Liver (tissue), 9 donors: ENCODE results near the gene CDC42BPA. TPM values are rescaled to one million over a fixed set of nuclear protein-coding genes. Genes with fewer than 3 reads are reported as not detected.

Experiments used
- DNase-seq: peaks from one replicate; pipeline ENCODE4 v3.0.0-alpha.2; 2017; ENCODE audit warnings: low spot score
- H3K27ac ChIP-seq, 2 donors: one replicate each; pipeline ENCODE4 v1.7.0; 2013; ENCODE audit warnings: inconsistent platforms in 2 of 2, low read length in 2 of 2, control low read depth in 1 of 2, low read depth in 1 of 2, mild to moderate bottlenecking in 1 of 2
- H3K27me3 ChIP-seq, 4 donors: one replicate each; pipeline versions ENCODE4 v1.6.1 to v1.7.0; 2013; ENCODE audit warnings: low read length in 3 of 4, inconsistent platforms in 1 of 4, mild to moderate bottlenecking in 1 of 4, moderate library complexity in 1 of 4; ENCODE audit not compliant: control insufficient read depth in 4 of 4, insufficient read depth in 4 of 4
- H3K36me3 ChIP-seq, 4 donors: one replicate each; pipeline versions ENCODE4 v1.6.1 to v1.7.0; 2013; ENCODE audit warnings: low read length in 3 of 4, mild to moderate bottlenecking in 3 of 4, low read depth in 1 of 4, moderate library complexity in 1 of 4; ENCODE audit not compliant: control insufficient read depth in 4 of 4, insufficient read depth in 3 of 4
- H3K4me1 ChIP-seq, 4 donors: one replicate each; pipeline versions ENCODE4 v1.6.1 to v1.7.0; 2013; ENCODE audit warnings: low read length in 3 of 4, mild to moderate bottlenecking in 3 of 4, moderate library complexity in 1 of 4; ENCODE audit not compliant: control insufficient read depth in 4 of 4, insufficient read depth in 4 of 4
- H3K4me3 ChIP-seq, 3 donors: one replicate each; pipeline versions ENCODE4 v1.6.1 to v1.7.0; 2013; ENCODE audit warnings: low read length in 3 of 3, control low read depth in 1 of 3, low read depth in 1 of 3, mild to moderate bottlenecking in 1 of 3
- H3K9ac ChIP-seq, 2 donors: one replicate each; pipeline ENCODE4 v1.7.0; 2013; ENCODE audit warnings: low read length in 2 of 2, mild to moderate bottlenecking in 2 of 2, moderate library complexity in 2 of 2, control low read depth in 1 of 2, low read depth in 1 of 2
- H3K9me3 ChIP-seq, 4 donors: one replicate each; pipeline versions ENCODE4 v1.6.1 to v1.7.0; 2013; ENCODE audit warnings: low read length in 3 of 4; ENCODE audit not compliant: control insufficient read depth in 4 of 4
- EGR1 ChIP-seq, 2 donors: IDR thresholded peaks; 2 replicates each; pipeline ENCODE4 v1.6.1; 2016 to 2018; ENCODE audit warnings: antibody characterized with exemption in 2 of 2, low read depth in 2 of 2
- FOXA2 ChIP-seq: IDR thresholded peaks from 2 replicates; pipeline ENCODE4 v1.6.1; 2016; ENCODE audit warnings: antibody characterized with exemption
- HNF4A ChIP-seq, 2 donors: conservative IDR thresholded peaks; 2 replicates each; pipeline ENCODE4 v1.6.1; 2016; ENCODE audit warnings: antibody characterized with exemption in 2 of 2, mild to moderate bottlenecking in 2 of 2
- HNF4G ChIP-seq: IDR thresholded peaks from 2 replicates; pipeline ENCODE4 v1.6.1; 2016; ENCODE audit warnings: antibody characterized with exemption
- NR2F2 ChIP-seq: IDR thresholded peaks from 2 replicates; pipeline ENCODE4 v1.6.1; 2016; ENCODE audit warnings: antibody characterized with exemption
- RAD21 ChIP-seq, 2 donors: IDR thresholded peaks; 2 replicates each; pipeline ENCODE4 v1.6.1; 2016; ENCODE audit warnings: antibody characterized with exemption in 2 of 2, mild to moderate bottlenecking in 2 of 2
- RXRA ChIP-seq, 2 donors: IDR thresholded peaks; 2 replicates each; pipeline ENCODE4 v1.6.1; 2017 to 2018; ENCODE audit warnings: antibody characterized with exemption in 2 of 2, mild to moderate bottlenecking in 1 of 2
- TAF1 ChIP-seq: conservative IDR thresholded peaks from 2 replicates; pipeline ENCODE4 v1.6.1; 2016; ENCODE audit warnings: antibody characterized with exemption, mild to moderate bottlenecking
- YY1 ChIP-seq: IDR thresholded peaks from 2 replicates; pipeline ENCODE4 v1.6.1; 2016; ENCODE audit warnings: antibody characterized with exemption, mild to moderate bottlenecking
- whole genome bisulfite sequencing: extraction: QIAGEN DNeasy Blood & Tissue Kit; methylation state at CpG from one replicate; pipeline ENCODE4 v1.1.7; 2013; 5-methylcytosine and 5-hydroxymethylcytosine counted together
- polyA plus RNA-seq, 2 donors: library from polyadenylated mRNA; stranded (reverse) in 1 of 2; unstranded in 1 of 2; fragments of 200-250 nt in 1 of 2; fragments of >200 nt in 1 of 2; fragmentation: Nextera tagmentation in 1 of 2; extraction: Ambion mirVana in 1 of 2; gene quantifications; one replicate each; pipeline versions ENCODE4 v1.2.1 to v1.2.3, GENCODE V29; 2013 to 2015
- total RNA-seq, 2 donors: library from RNA; depleted of rRNA; stranded (reverse); fragments of >200 nt; gene quantifications; one replicate each; pipeline ENCODE4 v1.2.3, GENCODE V29; 2014
- TF ChIP-seq, protein P1 (sequence below): IDR thresholded peaks from 2 replicates; pipeline ENCODE4 v1.6.1; 2016; ENCODE audit warnings: antibody characterized with exemption
- TF ChIP-seq, protein P2 (sequence below): IDR thresholded peaks from 2 replicates; pipeline ENCODE4 v1.6.1; 2016; ENCODE audit warnings: antibody characterized with exemption, mild to moderate bottlenecking
- donor health status: healthy.
- donor health status: healthy.
- donor health status: healthy.
- donor health status: healthy.
- donor health status: healthy.

Gene CDC42BPA
- total and polyA plus RNA-seq, 4 donors = 5.8 to 39.9 (median 24.3) TPM

DNA sequence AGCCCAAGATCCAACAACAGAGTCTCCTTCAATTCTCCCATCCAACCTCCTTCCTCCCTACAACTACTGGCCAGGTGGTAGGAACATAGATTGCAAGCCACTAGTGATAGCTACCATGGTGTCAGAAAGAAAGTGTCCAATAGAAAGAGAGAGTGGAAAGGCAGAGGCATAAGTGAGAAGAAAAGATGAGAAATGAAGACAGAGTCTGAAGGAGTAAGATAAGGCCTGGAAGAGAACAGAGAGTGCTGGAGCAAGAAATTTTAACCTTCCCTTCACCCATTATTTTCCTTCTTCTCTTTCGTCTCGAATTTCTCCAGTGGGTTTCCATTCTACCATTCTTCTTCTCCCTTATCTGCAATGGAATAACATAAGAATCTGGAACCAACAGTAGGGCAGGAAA lies 57.9 kb downstream of the CDC42BPA start:
- Histone ChIP-seq H3K4me1 (no peaks in the 10 kb centered on the region), H3K4me3 (no peak overlapping the region), H3K9ac (no peak overlapping the region), H3K9me3 (no peaks in the 10 kb centered on the region), H3K27me3 (no peaks in the 10 kb centered on the region), H3K27ac (no peak overlapping the region), H3K36me3 (no peaks in the 10 kb centered on the region)
- WGBS = 98% methylated on average over 2 of the region's 2 CpGs
- no peak for DNase-seq
- TF ChIP-seq HNF4A (conservative IDR thresholded peaks at IDR 0.05) = no peak
- TF ChIP-seq, protein P1, sequence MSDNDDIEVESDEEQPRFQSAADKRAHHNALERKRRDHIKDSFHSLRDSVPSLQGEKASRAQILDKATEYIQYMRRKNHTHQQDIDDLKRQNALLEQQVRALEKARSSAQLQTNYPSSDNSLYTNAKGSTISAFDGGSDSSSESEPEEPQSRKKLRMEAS = no peak

GRCh38 chr1:227257964-227258363 lies 60.3 kb downstream of the CDC42BPA start:
- H3K4me3 ChIP-seq = no peak overlapping the region
- H3K4me1 ChIP-seq = no peaks in the 10 kb centered on the region
- no peak overlapping the region for H3K27ac ChIP-seq
- peaks cover 0 to 1% (median 0%) of the 10 kb centered on the region in 4 donors for H3K36me3 ChIP-seq
- DNase-seq = no peak
- H3K9ac ChIP-seq = no peak overlapping the region
- H3K27me3 ChIP-seq = no peaks in the 10 kb centered on the region
- H3K9me3 ChIP-seq = no peaks in the 10 kb centered on the region
- 95% methylated on average over 7 of the region's 7 CpGs for WGBS
- TF ChIP-seq FOXA2 (no peak), HNF4G (no peak), RAD21 (IDR thresholded peaks at IDR 0.05) (no peak), TAF1 (no peak), RXRA (IDR thresholded peaks at IDR 0.05) (no peak), YY1 (no peak), EGR1 (IDR thresholded peaks at IDR 0.05; ENCODE audit: low read depth in 2 of 2) (no peak)

- no peaks in the 10 kb centered on the region for H3K27me3 ChIP-seq
- 77% methylated on average over 5 of the region's 5 CpGs for WGBS
Observed at GRCh38 chr1:227255086-227255732, 63.1 kb downstream of the CDC42BPA start.

More at GRCh38 chr1:227255086-227255732, 63.1 kb downstream of the CDC42BPA start:
- Histone ChIP-seq H3K4me3 (no peak overlapping the region), H3K36me3 (peaks cover 0 to 1% (median 0%) of the 10 kb centered on the region in 4 donors), H3K27ac (no peak overlapping the region), H3K9me3 (no peaks in the 10 kb centered on the region), H3K4me1 (no peaks in the 10 kb centered on the region), H3K9ac (no peak overlapping the region)
- TF ChIP-seq, protein P1 = no peak
- TF ChIP-seq EGR1 (IDR thresholded peaks at IDR 0.05; ENCODE audit: low read depth in 2 of 2) = no peak
- no peak for TF ChIP-seq NR2F2
- TF ChIP-seq, protein P2, sequence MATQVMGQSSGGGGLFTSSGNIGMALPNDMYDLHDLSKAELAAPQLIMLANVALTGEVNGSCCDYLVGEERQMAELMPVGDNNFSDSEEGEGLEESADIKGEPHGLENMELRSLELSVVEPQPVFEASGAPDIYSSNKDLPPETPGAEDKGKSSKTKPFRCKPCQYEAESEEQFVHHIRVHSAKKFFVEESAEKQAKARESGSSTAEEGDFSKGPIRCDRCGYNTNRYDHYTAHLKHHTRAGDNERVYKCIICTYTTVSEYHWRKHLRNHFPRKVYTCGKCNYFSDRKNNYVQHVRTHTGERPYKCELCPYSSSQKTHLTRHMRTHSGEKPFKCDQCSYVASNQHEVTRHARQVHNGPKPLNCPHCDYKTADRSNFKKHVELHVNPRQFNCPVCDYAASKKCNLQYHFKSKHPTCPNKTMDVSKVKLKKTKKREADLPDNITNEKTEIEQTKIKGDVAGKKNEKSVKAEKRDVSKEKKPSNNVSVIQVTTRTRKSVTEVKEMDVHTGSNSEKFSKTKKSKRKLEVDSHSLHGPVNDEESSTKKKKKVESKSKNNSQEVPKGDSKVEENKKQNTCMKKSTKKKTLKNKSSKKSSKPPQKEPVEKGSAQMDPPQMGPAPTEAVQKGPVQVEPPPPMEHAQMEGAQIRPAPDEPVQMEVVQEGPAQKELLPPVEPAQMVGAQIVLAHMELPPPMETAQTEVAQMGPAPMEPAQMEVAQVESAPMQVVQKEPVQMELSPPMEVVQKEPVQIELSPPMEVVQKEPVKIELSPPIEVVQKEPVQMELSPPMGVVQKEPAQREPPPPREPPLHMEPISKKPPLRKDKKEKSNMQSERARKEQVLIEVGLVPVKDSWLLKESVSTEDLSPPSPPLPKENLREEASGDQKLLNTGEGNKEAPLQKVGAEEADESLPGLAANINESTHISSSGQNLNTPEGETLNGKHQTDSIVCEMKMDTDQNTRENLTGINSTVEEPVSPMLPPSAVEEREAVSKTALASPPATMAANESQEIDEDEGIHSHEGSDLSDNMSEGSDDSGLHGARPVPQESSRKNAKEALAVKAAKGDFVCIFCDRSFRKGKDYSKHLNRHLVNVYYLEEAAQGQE = no peak
- TF ChIP-seq TAF1 = no peak
- no peak for TF ChIP-seq RAD21 (IDR thresholded peaks at IDR 0.05)
- no peak for DNase-seq
